ENCODE results near the gene NXPH4.

NXPH4 gene

DNA sequence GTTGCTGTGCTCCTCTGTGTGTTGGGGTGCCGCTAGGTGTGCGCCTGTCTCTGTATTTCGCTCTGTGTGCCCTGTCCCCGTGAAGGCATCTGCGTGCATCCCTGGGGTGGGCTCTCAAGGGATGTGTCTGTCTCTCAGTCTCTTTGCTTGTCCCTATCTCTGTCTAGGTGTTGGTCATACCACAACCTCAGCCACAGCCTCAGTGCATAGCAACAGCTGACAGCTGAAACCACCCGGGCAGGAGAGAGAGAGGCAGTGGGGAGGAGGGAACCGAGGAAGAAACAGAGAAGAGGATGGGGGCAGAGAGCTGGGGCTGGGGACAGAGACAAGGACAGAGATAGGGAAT lies 953 bp upstream of the NXPH4 start:
- H3K4me1 ChIP-seq (ENCODE audit: control insufficient read depth in 2 of 2, insufficient read depth in 2 of 2, low read length in 2 of 2): peaks cover 15 to 21% of the 10 kb centered on the region in 2 donors
- H3K27ac ChIP-seq (ENCODE audit: low read depth in 2 of 2, low read length in 2 of 2): no peak overlapping the region
- H3K27me3 ChIP-seq (ENCODE audit: control insufficient read depth in 2 of 2, insufficient read depth in 2 of 2, low read length in 2 of 2): peaks cover 44 to 54% of the 10 kb centered on the region in 2 donors
- no peaks in the 10 kb centered on the region for H3K9me3 ChIP-seq (ENCODE audit: control insufficient read depth in 2 of 2, low read length in 2 of 2)
- peaks cover 8 to 18% of the 10 kb centered on the region in 2 donors for H3K36me3 ChIP-seq (ENCODE audit: control insufficient read depth in 2 of 2, insufficient read depth in 2 of 2, low read length in 2 of 2)
- peak overlapping the region in 1 of 2 donors; percentile 13 for H3K4me3 ChIP-seq (ENCODE audit: low read length in 2 of 2)
- H3K9ac ChIP-seq (ENCODE audit: low read depth in 1 of 2, low read length in 2 of 2): no peak overlapping the region

- Histone ChIP-seq H3K4me1 (ENCODE audit: control insufficient read depth in 2 of 2, insufficient read depth in 2 of 2, low read length in 2 of 2) (peaks cover 15 to 21% of the 10 kb centered on the region in 2 donors), H3K27me3 (ENCODE audit: control insufficient read depth in 2 of 2, insufficient read depth in 2 of 2, low read length in 2 of 2) (peaks cover 59 to 69% of the 10 kb centered on the region in 2 donors), H3K9me3 (ENCODE audit: control insufficient read depth in 2 of 2, low read length in 2 of 2) (no peaks in the 10 kb centered on the region), H3K4me3 (ENCODE audit: low read length in 2 of 2) (peak overlapping the region; percentile 27 to 44), H3K36me3 (ENCODE audit: control insufficient read depth in 2 of 2, insufficient read depth in 2 of 2, low read length in 2 of 2) (peaks cover 2 to 7% of the 10 kb centered on the region in 2 donors), H3K9ac (ENCODE audit: low read depth in 1 of 2, low read length in 2 of 2) (no peak overlapping the region), H3K27ac (ENCODE audit: low read depth in 2 of 2, low read length in 2 of 2) (no peak overlapping the region)
Measured at GRCh38 chr12:57216921-57217879, 606 bp downstream of the NXPH4 start.

GRCh38 chr12:57218030-57218853 lies 1.6 kb downstream of the NXPH4 start:
- Histone ChIP-seq H3K36me3 (ENCODE audit: control insufficient read depth in 2 of 2, insufficient read depth in 2 of 2, low read length in 2 of 2) (peaks cover 0 to 4% of the 10 kb centered on the region in 2 donors), H3K9ac (ENCODE audit: low read depth in 1 of 2, low read length in 2 of 2) (no peak overlapping the region), H3K4me3 (ENCODE audit: low read length in 2 of 2) (no peak overlapping the region), H3K4me1 (ENCODE audit: control insufficient read depth in 2 of 2, insufficient read depth in 2 of 2, low read length in 2 of 2) (peaks cover 15 to 21% of the 10 kb centered on the region in 2 donors), H3K27me3 (ENCODE audit: control insufficient read depth in 2 of 2, insufficient read depth in 2 of 2, low read length in 2 of 2) (peaks cover 70 to 79% of the 10 kb centered on the region in 2 donors), H3K9me3 (ENCODE audit: control insufficient read depth in 2 of 2, low read length in 2 of 2) (no peaks in the 10 kb centered on the region), H3K27ac (ENCODE audit: low read depth in 2 of 2, low read length in 2 of 2) (no peak overlapping the region)

DNA sequence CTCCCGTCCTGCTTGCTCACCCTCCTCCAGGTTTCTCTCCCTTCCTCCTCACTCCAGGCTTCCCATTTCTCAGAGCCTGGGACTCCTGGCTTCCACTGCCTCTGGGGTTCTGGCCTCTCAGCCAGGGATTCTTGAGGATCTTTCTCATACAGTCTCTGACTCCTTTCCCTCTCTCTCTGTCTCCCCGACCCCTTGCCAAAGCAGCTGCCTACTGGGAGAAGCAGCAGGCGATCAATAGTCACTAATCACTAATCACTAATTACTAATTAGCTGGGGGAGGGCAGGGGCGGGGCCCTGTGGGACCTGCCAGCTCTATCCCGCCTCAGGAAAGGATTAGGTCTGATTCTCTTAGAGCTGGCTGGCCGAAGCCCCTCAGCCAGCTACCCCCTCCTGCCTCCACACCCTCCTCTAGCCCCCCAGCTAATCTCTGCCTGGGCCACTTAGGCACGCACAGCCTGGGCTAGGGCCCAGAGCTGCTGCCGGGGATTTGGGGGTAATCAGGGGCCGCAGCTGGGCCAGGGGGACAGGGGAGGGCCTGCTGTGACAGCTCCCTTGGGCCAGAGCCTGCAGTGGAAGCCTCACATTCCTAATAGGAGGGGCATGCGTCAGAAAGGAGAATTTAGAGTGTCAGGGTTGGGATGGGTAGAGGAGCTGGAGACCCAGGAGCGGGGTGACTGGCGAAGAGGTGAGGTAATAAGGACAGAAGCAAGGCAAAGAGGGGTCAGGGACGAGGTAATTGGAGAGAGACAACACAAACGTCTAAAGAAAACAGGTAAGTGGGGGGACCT lies 2.8 kb downstream of the NXPH4 start:
- Histone ChIP-seq H3K36me3 (ENCODE audit: control insufficient read depth in 2 of 2, insufficient read depth in 2 of 2, low read length in 2 of 2) (no peaks in the 10 kb centered on the region), H3K4me1 (ENCODE audit: control insufficient read depth in 2 of 2, insufficient read depth in 2 of 2, low read length in 2 of 2) (peaks cover 12 to 14% of the 10 kb centered on the region in 2 donors), H3K9me3 (ENCODE audit: control insufficient read depth in 2 of 2, low read length in 2 of 2) (no peaks in the 10 kb centered on the region), H3K9ac (ENCODE audit: low read depth in 1 of 2, low read length in 2 of 2) (no peak overlapping the region), H3K27me3 (ENCODE audit: control insufficient read depth in 2 of 2, insufficient read depth in 2 of 2, low read length in 2 of 2) (peaks cover 81 to 89% of the 10 kb centered on the region in 2 donors), H3K27ac (ENCODE audit: low read depth in 2 of 2, low read length in 2 of 2) (no peak overlapping the region), H3K4me3 (ENCODE audit: low read length in 2 of 2) (no peak overlapping the region)

DNA sequence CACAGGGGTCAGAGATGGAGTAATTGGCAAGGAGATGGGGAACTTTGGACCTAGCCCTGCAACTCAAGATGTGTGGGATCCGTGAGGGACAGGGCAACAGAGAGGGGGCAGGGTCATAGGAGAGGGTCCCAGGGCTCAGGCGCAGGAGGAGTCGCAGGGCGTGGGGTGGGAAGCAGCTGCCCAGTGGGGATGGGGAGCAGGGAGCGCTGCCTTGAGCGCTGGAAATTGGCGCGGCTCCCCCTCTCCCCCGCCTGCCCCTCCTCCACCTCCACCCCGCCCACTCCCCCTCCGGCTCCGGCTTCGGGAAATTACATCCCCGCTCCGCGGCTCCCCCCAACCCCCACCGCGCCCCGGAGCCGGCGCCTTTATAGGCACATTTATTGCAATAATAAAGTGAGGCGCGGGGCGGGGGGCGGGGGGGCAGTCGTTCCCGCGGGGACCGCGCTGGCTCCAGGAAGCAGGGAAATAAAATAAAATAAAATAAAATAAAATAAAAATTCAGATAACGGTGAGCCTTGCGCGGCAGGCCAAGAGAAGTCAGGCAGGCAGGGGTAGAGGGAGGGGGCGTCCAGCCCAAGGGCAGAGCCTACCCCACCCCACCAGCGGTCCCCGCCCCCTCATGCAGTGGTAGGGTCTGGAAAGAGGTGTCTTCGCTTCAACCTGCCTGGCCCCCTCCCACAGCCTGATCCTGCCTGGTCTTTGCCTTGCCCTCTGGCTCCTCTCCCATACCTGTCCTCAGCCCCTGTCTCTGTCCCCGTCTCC lies 3.6 kb downstream of the NXPH4 start:
- Histone ChIP-seq H3K4me3 (ENCODE audit: low read length in 2 of 2) (no peak overlapping the region), H3K4me1 (ENCODE audit: control insufficient read depth in 2 of 2, insufficient read depth in 2 of 2, low read length in 2 of 2) (peaks cover 12 to 17% of the 10 kb centered on the region in 2 donors), H3K27ac (ENCODE audit: low read depth in 2 of 2, low read length in 2 of 2) (no peak overlapping the region), H3K9ac (ENCODE audit: low read depth in 1 of 2, low read length in 2 of 2) (no peak overlapping the region), H3K36me3 (ENCODE audit: control insufficient read depth in 2 of 2, insufficient read depth in 2 of 2, low read length in 2 of 2) (no peaks in the 10 kb centered on the region), H3K27me3 (ENCODE audit: control insufficient read depth in 2 of 2, insufficient read depth in 2 of 2, low read length in 2 of 2) (peaks cover 82 to 89% of the 10 kb centered on the region in 2 donors), H3K9me3 (ENCODE audit: control insufficient read depth in 2 of 2, low read length in 2 of 2) (no peaks in the 10 kb centered on the region)

- H3K9me3 ChIP-seq (ENCODE audit: control insufficient read depth in 2 of 2, low read length in 2 of 2): no peaks in the 10 kb centered on the region
- peaks cover 81 to 88% of the 10 kb centered on the region in 2 donors for H3K27me3 ChIP-seq (ENCODE audit: control insufficient read depth in 2 of 2, insufficient read depth in 2 of 2, low read length in 2 of 2)
- no peak overlapping the region for H3K27ac ChIP-seq (ENCODE audit: low read depth in 2 of 2, low read length in 2 of 2)
- peaks cover 12 to 16% of the 10 kb centered on the region in 2 donors for H3K4me1 ChIP-seq (ENCODE audit: control insufficient read depth in 2 of 2, insufficient read depth in 2 of 2, low read length in 2 of 2)
- no peaks in the 10 kb centered on the region for H3K36me3 ChIP-seq (ENCODE audit: control insufficient read depth in 2 of 2, insufficient read depth in 2 of 2, low read length in 2 of 2)
- H3K4me3 ChIP-seq (ENCODE audit: low read length in 2 of 2): no peak overlapping the region
- H3K9ac ChIP-seq (ENCODE audit: low read depth in 1 of 2, low read length in 2 of 2): no peak overlapping the region
Measured at GRCh38 chr12:57220770-57221168, 4.2 kb downstream of the NXPH4 start.

- Histone ChIP-seq H3K4me3 (ENCODE audit: low read length in 2 of 2) (no peak overlapping the region), H3K27me3 (ENCODE audit: control insufficient read depth in 2 of 2, insufficient read depth in 2 of 2, low read length in 2 of 2) (peaks cover 83 to 87% of the 10 kb centered on the region in 2 donors), H3K9me3 (ENCODE audit: control insufficient read depth in 2 of 2, low read length in 2 of 2) (no peaks in the 10 kb centered on the region), H3K36me3 (ENCODE audit: control insufficient read depth in 2 of 2, insufficient read depth in 2 of 2, low read length in 2 of 2) (no peaks in the 10 kb centered on the region), H3K9ac (ENCODE audit: low read depth in 1 of 2, low read length in 2 of 2) (no peak overlapping the region), H3K4me1 (ENCODE audit: control insufficient read depth in 2 of 2, insufficient read depth in 2 of 2, low read length in 2 of 2) (peaks cover 8 to 11% of the 10 kb centered on the region in 2 donors), H3K27ac (ENCODE audit: low read depth in 2 of 2, low read length in 2 of 2) (no peak overlapping the region)
Measured at GRCh38 chr12:57221169-57221917, 4.7 kb downstream of the NXPH4 start.

- Histone ChIP-seq H3K9me3 (ENCODE audit: control insufficient read depth in 2 of 2, low read length in 2 of 2) (no peaks in the 10 kb centered on the region), H3K27ac (ENCODE audit: low read depth in 2 of 2, low read length in 2 of 2) (no peak overlapping the region), H3K4me1 (ENCODE audit: control insufficient read depth in 2 of 2, insufficient read depth in 2 of 2, low read length in 2 of 2) (peaks cover 5 to 8% of the 10 kb centered on the region in 2 donors), H3K4me3 (ENCODE audit: low read length in 2 of 2) (no peak overlapping the region), H3K9ac (ENCODE audit: low read depth in 1 of 2, low read length in 2 of 2) (no peak overlapping the region), H3K27me3 (ENCODE audit: control insufficient read depth in 2 of 2, insufficient read depth in 2 of 2, low read length in 2 of 2) (peaks cover 82 to 85% of the 10 kb centered on the region in 2 donors), H3K36me3 (ENCODE audit: control insufficient read depth in 2 of 2, insufficient read depth in 2 of 2, low read length in 2 of 2) (no peaks in the 10 kb centered on the region)
Measured at GRCh38 chr12:57222286-57223190, 5.9 kb downstream of the NXPH4 start.
